Measurements from ENCODE around the gene FRMPD2. TPM values are rescaled to one million over a fixed set of nuclear protein-coding genes. Genes with fewer than 3 reads are reported as not detected.
A peak's percentile ranks its signal among the peaks of the same experiment; 100 is the strongest.

Gene FRMPD2
- total RNA-seq, 4 donors from 2014 or later = 1.2 TPM; not detected in 3

DNA sequence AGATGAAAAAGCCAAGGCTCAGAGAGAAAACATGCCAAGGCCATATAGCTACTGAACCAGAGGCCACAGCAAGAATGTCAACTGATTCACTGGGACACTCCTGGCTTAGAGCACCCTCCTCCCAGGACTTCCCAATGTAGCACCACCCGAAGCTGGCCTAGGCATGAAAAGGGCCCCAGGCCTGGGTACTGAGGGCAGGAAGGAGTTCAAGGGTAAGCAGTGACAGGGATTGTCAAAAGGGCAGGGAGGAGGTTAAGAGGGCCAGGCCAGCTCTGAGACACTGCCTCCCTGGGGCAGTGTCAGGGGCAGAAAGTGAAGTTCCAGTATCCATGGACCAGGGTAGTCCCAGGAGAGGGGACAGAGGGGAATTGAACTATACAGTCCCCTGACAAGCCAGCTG lies 57.8 kb downstream of the FRMPD2 start:
- intact Hi-C loops (cut with DNase I; ENCODE audit: low total_unique reads) = no loop called here
- H3K4me3 ChIP-seq (ENCODE audit: low read depth, poor library complexity, severe bottlenecking) = no peak overlapping the region
- WGBS, 2 donors = 56 to 67% methylated on average over 1 of the region's 1 CpG
- TF ChIP-seq CTCF (IDR thresholded peaks at IDR 0.05) (no peak), POLR2A (IDR thresholded peaks at IDR 0.05) (no peak)
- DNase-seq (ENCODE audit: low spot score in 2 of 2) = peak in 1 of 2 donors; percentile 71

- no peak overlapping the region for H3K4me3 ChIP-seq (ENCODE audit: low read depth, poor library complexity, severe bottlenecking)
- peak in 1 of 2 donors; percentile 59 for DNase-seq (ENCODE audit: low spot score in 2 of 2)
- intact Hi-C loops (cut with DNase I; ENCODE audit: low total_unique reads) = no loop called here
- TF ChIP-seq CTCF (IDR thresholded peaks at IDR 0.05) (no peak), POLR2A (IDR thresholded peaks at IDR 0.05) (no peak)
These were observed 58.3 kb downstream of the FRMPD2 start for GRCh38 chr10:48216204-48216505.

DNA sequence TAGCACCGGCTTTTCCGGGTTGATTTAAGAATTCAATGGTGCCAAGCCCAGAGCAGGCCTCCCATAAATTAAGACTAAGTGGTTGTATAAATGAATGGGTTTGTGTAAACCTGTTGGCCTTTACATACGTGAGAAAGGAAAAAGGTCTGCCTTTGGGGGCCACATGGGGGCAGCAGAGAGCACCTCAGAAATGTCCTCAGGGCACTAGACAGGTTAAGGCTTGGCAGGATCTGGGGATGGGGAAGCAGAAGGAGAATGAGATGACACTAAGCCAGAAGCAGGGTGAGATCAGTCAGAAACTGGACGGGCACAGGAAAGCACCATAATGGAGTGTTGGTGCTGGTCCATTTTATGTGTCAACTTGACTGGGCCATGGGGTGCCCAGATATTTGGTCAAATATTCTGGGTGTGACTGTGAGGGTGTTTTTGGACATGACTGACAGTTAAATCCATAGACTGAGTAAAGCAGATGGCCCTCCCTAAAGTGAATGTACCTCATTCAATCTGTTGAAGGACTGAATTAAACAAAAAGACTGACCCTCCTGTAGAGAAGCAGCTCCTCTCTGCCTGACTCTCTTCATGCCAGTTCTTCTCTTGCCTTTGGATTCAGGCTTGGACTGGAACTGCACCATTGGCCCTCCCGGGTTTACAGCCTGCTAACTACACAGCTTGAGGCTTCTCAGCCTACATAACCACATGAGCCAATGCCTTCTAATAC lies 58.9 kb downstream of the FRMPD2 start:
- intact Hi-C loops (cut with DNase I; ENCODE audit: low total_unique reads) = no loop called here
- 60% methylated on average over 5 of the region's 5 CpGs for whole genome bisulfite sequencing, 2 donors
- no peak overlapping the region for H3K4me3 ChIP-seq (ENCODE audit: low read depth, poor library complexity, severe bottlenecking)
- DNase-seq (ENCODE audit: low spot score in 2 of 2) = peak in 1 of 2 donors; percentile 45
- no peak for TF ChIP-seq POLR2A (IDR thresholded peaks at IDR 0.05)
- no peak for TF ChIP-seq CTCF (IDR thresholded peaks at IDR 0.05)

DNA sequence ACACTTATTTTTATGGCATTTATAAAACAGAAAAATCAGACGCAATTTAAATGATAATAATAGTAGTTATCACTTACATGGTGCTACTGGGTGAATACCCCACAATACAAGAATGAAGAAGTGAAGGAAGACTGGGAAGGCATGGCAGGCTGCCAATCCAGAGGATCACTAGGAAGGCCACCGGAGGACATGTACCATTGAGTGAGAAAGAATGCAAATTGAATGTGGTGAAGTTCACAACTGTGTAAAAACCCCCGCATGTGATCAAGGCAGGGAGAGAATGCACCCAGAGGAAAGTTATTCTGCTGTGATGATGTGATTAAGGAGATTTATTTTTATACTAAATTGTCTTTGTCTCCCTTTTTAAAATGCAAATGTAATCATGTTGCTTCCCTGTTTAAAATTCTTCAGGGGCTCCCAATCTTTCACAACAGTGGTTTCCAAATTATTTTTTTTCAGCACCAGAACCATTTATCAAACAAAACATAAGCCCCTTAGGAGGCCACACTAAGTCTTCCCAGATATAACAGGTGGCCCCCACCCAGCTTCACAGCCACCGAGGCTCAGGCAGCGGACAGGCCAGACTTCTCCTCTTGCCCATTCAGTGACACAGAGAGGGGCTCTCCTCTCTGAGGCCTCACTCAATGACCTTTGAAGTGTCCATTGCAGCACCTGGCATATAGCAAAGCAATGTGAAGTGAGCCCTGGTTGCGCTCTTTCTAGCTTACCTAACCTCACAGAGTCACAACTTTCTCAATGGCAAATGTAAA lies 59.6 kb downstream of the FRMPD2 start:
- intact Hi-C loops (cut with DNase I; ENCODE audit: low total_unique reads) = no loop called here
- H3K4me3 ChIP-seq (ENCODE audit: low read depth, poor library complexity, severe bottlenecking) = no peak overlapping the region
- peak in 1 of 2 donors; percentile 54 for DNase-seq (ENCODE audit: low spot score in 2 of 2)
- whole genome bisulfite sequencing, 2 donors = 87 to 93% methylated on average over 6 of the region's 6 CpGs
- TF ChIP-seq CTCF (IDR thresholded peaks at IDR 0.05) = no peak
- TF ChIP-seq POLR2A (IDR thresholded peaks at IDR 0.05) = no peak

DNA sequence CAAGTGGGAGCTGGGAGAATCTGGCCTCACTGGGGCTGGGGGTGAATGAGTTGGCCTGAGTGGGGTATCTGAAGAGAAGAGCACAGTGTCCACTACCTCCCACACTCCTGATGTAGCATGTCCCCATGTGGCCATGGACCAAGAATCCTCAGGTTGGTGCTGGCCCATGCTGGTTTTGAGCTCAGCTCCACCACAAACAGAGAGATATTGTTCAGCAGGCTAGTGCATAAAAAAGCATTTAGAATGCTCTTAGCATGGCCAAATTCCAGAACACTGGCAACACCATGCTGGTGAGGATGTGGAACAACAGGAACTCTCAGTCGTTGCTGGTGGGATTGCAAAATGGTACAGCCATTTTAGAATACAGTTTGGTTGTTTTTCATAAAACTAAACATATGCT lies 61.4 kb downstream of the FRMPD2 start:
- DNase-seq (ENCODE audit: low spot score in 2 of 2) = peak in 1 of 2 donors; percentile 29
- H3K4me3 ChIP-seq (ENCODE audit: low read depth, poor library complexity, severe bottlenecking) = no peak overlapping the region
- WGBS, 2 donors = 43 to 57% methylated on average over 1 of the region's 1 CpG
- TF ChIP-seq POLR2A (IDR thresholded peaks at IDR 0.05) (no peak), CTCF (IDR thresholded peaks at IDR 0.05) (no peak)
- intact Hi-C loops (cut with DNase I; ENCODE audit: low total_unique reads) = no loop called here

All from lower leg skin (tissue), 4 donors.